ENCODE results near the gene HK1.

- TF ChIP-seq CTCF (conservative IDR thresholded peaks at IDR 0.05 in 1 of 2, IDR thresholded peaks at IDR 0.05 in 1 of 2; ENCODE audit: extremely low read depth in 1 of 2, insufficient read depth in 1 of 2, low read depth in 1 of 2, low read length in 2 of 2) = no peak
- TF ChIP-seq EZH2 (IDR thresholded peaks at IDR 0.05; ENCODE audit: borderline replicate concordance, low read length) = no peak
Observed at GRCh38 chr10:69254877-69255276, 23.4 kb upstream of the HK1 start.
